ENCODE measurements around the gene ELF4. TPM values are rescaled to one million over a fixed set of nuclear protein-coding genes. Genes with fewer than 3 reads are reported as not detected.

The ELF4 gene
- total RNA-seq, 1 donor from 2014 or later, result not detected

DNA sequence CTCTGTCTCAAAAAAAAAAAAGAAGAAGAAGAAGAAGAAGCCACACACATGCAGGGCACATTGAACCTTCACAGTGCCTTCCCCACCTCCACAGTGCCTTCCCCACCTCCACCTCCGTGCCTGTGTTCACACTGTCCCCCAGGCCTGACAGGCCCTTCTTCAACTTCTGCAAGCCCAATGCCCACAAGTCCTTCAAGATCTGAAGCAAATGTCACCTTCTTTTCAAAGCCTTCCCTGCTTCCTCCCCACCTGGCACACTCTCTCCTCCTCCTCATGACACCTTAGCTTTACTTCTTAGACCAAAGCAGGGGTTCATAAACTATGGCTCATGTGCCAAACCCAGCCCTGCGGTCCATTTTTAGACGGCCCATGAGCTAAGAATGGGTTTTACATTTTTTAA is 19.9 kb downstream of the ELF4 start:
- peaks cover 5% of the 10 kb centered on the region for H3K27me3 Mint-ChIP-seq (ENCODE audit: insufficient read depth, low read depth)

DNA sequence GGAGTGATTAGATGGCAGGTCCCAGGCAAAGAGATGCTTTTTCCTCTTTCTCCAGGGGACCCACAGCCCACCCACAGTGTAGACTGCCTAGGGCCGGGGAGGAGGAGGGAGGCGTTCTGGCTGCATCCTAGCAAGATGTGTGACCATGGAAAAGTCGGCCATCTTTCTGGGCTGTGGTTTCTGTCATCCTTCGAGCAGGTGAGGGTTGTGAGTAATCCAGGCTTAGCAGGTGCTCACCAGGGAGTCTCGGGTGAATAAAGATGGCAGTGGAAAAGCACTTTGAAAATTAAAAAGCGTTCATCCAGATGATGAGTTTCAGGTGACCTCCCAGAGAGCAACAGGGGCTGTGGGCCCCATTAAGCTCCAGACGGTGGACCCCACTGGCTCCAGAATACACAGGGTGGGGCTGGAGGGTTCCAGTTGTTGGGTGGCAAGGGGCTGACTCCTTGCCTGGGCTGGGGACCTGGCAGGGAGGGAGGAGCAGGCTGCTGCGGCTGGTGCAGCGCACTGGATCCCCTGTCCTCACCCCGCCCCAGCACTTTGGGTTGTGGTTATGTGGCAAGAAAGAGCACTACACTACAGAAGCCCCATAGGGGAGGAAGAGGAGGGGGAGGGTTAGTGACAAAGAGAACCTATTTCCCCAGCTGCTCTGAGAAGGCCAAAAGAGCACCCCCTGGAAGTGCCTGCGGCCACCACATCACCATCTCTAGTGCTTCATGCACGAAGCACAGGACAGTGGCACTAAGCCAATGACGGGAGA is 23.7 kb downstream of the ELF4 start:
- no peaks in the 10 kb centered on the region for H3K36me3 Mint-ChIP-seq
- Histone ChIP-seq H2AFZ (replicated peaks) (no peak overlapping the region), H3K36me3 (no peaks in the 10 kb centered on the region), H3K9ac (no peak overlapping the region), H3K9me3 (ENCODE audit: low read depth) (no peaks in the 10 kb centered on the region), H3K4me2 (no peak overlapping the region), H3F3A (ENCODE audit: low read depth) (no peaks in the 10 kb centered on the region), H3K79me2 (ENCODE audit: low read depth) (no peaks in the 10 kb centered on the region), H4K20me1 (ENCODE audit: low read depth) (no peaks in the 10 kb centered on the region), H3K27me3 (no peaks in the 10 kb centered on the region), H3K4me1 (no peaks in the 10 kb centered on the region), H3K27ac (no peak overlapping the region), H3K4me3 (no peak overlapping the region)
- H3K9me3 Mint-ChIP-seq, result no peaks in the 10 kb centered on the region
- no peak for DNase-seq (ENCODE audit: low spot score)
- no peak overlapping the region for H3K27ac Mint-ChIP-seq
- no peak overlapping the region for H3K4me3 Mint-ChIP-seq
- peaks cover 31% of the 10 kb centered on the region for H3K4me1 Mint-ChIP-seq
- H3K27me3 Mint-ChIP-seq (ENCODE audit: insufficient read depth, low read depth), result peaks cover 13% of the 10 kb centered on the region
- TF ChIP-seq EZH2phosphoT487 (IDR thresholded peaks at IDR 0.05), result no peak
- TF ChIP-seq, protein P1, sequence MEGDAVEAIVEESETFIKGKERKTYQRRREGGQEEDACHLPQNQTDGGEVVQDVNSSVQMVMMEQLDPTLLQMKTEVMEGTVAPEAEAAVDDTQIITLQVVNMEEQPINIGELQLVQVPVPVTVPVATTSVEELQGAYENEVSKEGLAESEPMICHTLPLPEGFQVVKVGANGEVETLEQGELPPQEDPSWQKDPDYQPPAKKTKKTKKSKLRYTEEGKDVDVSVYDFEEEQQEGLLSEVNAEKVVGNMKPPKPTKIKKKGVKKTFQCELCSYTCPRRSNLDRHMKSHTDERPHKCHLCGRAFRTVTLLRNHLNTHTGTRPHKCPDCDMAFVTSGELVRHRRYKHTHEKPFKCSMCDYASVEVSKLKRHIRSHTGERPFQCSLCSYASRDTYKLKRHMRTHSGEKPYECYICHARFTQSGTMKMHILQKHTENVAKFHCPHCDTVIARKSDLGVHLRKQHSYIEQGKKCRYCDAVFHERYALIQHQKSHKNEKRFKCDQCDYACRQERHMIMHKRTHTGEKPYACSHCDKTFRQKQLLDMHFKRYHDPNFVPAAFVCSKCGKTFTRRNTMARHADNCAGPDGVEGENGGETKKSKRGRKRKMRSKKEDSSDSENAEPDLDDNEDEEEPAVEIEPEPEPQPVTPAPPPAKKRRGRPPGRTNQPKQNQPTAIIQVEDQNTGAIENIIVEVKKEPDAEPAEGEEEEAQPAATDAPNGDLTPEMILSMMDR (IDR thresholded peaks at IDR 0.05), result no peak
- no peak for TF ChIP-seq EZH2 (IDR thresholded peaks at IDR 0.05)

More for the DNA sequence above, 19.9 kb downstream of the ELF4 start:
- Histone ChIP-seq H3K9me3 (ENCODE audit: low read depth) (no peaks in the 10 kb centered on the region), H3K27ac (no peak overlapping the region), H3K4me3 (no peak overlapping the region), H2AFZ (replicated peaks) (no peak overlapping the region), H3F3A (ENCODE audit: low read depth) (no peaks in the 10 kb centered on the region), H3K79me2 (ENCODE audit: low read depth) (no peaks in the 10 kb centered on the region), H3K27me3 (no peaks in the 10 kb centered on the region), H4K20me1 (ENCODE audit: low read depth) (no peaks in the 10 kb centered on the region), H3K9ac (no peak overlapping the region), H3K36me3 (no peaks in the 10 kb centered on the region), H3K4me2 (no peak overlapping the region), H3K4me1 (no peaks in the 10 kb centered on the region)
- H3K27ac Mint-ChIP-seq, result peak overlapping the region; percentile 84
- H3K4me1 Mint-ChIP-seq, result peaks cover 10% of the 10 kb centered on the region
- no peaks in the 10 kb centered on the region for H3K36me3 Mint-ChIP-seq
- no peak for DNase-seq (ENCODE audit: low spot score)
- H3K9me3 Mint-ChIP-seq, result no peaks in the 10 kb centered on the region
- no peak overlapping the region for H3K4me3 Mint-ChIP-seq
- TF ChIP-seq EZH2 (IDR thresholded peaks at IDR 0.05), result no peak

DNA sequence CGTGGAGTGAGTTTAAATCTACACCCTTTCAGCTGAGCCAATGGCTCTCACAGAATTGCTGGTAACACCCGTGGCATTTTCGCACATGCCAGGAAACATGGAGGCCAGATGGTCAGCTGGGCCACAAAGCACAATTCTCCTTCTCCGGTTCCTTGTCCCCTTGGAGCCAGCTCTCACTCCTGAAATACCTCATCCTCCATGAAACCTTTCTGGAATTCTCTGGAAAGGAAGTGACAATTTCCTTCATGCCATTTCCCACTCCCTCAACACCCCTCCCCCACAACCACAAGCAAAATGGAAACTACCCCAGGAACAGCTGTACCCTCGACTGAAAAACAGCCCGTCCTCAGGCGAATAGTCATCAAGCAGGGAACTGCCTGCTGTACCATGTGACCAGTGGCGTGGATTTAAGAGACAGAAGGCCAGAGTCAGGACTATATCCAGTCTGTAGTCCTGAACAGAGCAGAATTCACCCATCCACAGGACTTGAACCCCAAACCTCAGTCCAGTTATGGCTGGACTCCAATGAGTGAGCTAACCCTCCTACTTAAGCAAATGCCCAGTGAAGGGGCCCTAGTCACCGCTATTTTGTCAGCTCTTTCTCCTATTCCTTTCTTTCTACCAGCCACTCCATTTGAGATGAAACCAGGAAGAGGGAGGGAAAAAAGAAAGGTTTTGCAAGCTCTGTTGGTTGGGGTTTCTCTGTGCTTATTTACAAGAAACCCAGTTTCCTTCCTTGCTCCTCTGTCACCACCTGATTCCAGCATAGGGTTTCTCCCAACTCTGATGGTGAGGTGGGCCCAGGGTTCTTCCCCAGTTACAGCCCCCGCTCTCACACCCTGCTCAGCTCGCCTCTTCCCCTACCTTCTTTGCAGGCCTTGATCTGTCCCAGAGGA is 24.5 kb downstream of the ELF4 start:
- H3K27ac Mint-ChIP-seq, result no peak overlapping the region
- TF ChIP-seq, protein P1 (IDR thresholded peaks at IDR 0.05), result no peak
- TF ChIP-seq EZH2phosphoT487 (IDR thresholded peaks at IDR 0.05), result no peak
- no peak for TF ChIP-seq EZH2 (IDR thresholded peaks at IDR 0.05)
- no peak overlapping the region for H3K9ac ChIP-seq
- H3K79me2 ChIP-seq (ENCODE audit: low read depth), result no peaks in the 10 kb centered on the region
- H3K36me3 ChIP-seq, result no peaks in the 10 kb centered on the region
- H3K27me3 Mint-ChIP-seq (ENCODE audit: insufficient read depth, low read depth), result peaks cover 13% of the 10 kb centered on the region
- no peak for DNase-seq (ENCODE audit: low spot score)
- no peaks in the 10 kb centered on the region for H3K9me3 ChIP-seq (ENCODE audit: low read depth)
- H3K4me2 ChIP-seq, result no peak overlapping the region
- no peaks in the 10 kb centered on the region for H3K27me3 ChIP-seq
- no peaks in the 10 kb centered on the region for H3K9me3 Mint-ChIP-seq
- no peak overlapping the region for H3K4me3 ChIP-seq
- H3F3A ChIP-seq (ENCODE audit: low read depth), result no peaks in the 10 kb centered on the region
- no peak overlapping the region for H2AFZ ChIP-seq (replicated peaks)
- no peak overlapping the region for H3K27ac ChIP-seq
- H4K20me1 ChIP-seq (ENCODE audit: low read depth), result no peaks in the 10 kb centered on the region
- H3K36me3 Mint-ChIP-seq, result no peaks in the 10 kb centered on the region
- H3K4me1 ChIP-seq, result no peaks in the 10 kb centered on the region
- peaks cover 35% of the 10 kb centered on the region for H3K4me1 Mint-ChIP-seq
- no peak overlapping the region for H3K4me3 Mint-ChIP-seq
